Liver (tissue), 9 donors: ENCODE measurements around the gene SDF2. TPM values are rescaled to one million over a fixed set of nuclear protein-coding genes. Genes with fewer than 3 reads are reported as not detected.

Experiments
- DNase-seq: peaks from one replicate; pipeline ENCODE4 v3.0.0-alpha.2; 2017; ENCODE audit warnings: low spot score
- H3K27ac ChIP-seq, 2 donors: one replicate each; pipeline ENCODE4 v1.7.0; 2013; ENCODE audit warnings: inconsistent platforms in 2 of 2, low read length in 2 of 2, control low read depth in 1 of 2, low read depth in 1 of 2, mild to moderate bottlenecking in 1 of 2
- H3K27me3 ChIP-seq, 4 donors: one replicate each; pipeline versions ENCODE4 v1.6.1 to v1.7.0; 2013; ENCODE audit warnings: low read length in 3 of 4, inconsistent platforms in 1 of 4, mild to moderate bottlenecking in 1 of 4, moderate library complexity in 1 of 4; ENCODE audit not compliant: control insufficient read depth in 4 of 4, insufficient read depth in 4 of 4
- H3K36me3 ChIP-seq, 4 donors: one replicate each; pipeline versions ENCODE4 v1.6.1 to v1.7.0; 2013; ENCODE audit warnings: low read length in 3 of 4, mild to moderate bottlenecking in 3 of 4, low read depth in 1 of 4, moderate library complexity in 1 of 4; ENCODE audit not compliant: control insufficient read depth in 4 of 4, insufficient read depth in 3 of 4
- H3K4me1 ChIP-seq, 4 donors: one replicate each; pipeline versions ENCODE4 v1.6.1 to v1.7.0; 2013; ENCODE audit warnings: low read length in 3 of 4, mild to moderate bottlenecking in 3 of 4, moderate library complexity in 1 of 4; ENCODE audit not compliant: control insufficient read depth in 4 of 4, insufficient read depth in 4 of 4
- H3K4me3 ChIP-seq, 3 donors: one replicate each; pipeline versions ENCODE4 v1.6.1 to v1.7.0; 2013; ENCODE audit warnings: low read length in 3 of 3, control low read depth in 1 of 3, low read depth in 1 of 3, mild to moderate bottlenecking in 1 of 3
- H3K9ac ChIP-seq, 2 donors: one replicate each; pipeline ENCODE4 v1.7.0; 2013; ENCODE audit warnings: low read length in 2 of 2, mild to moderate bottlenecking in 2 of 2, moderate library complexity in 2 of 2, control low read depth in 1 of 2, low read depth in 1 of 2
- H3K9me3 ChIP-seq, 4 donors: one replicate each; pipeline versions ENCODE4 v1.6.1 to v1.7.0; 2013; ENCODE audit warnings: low read length in 3 of 4; ENCODE audit not compliant: control insufficient read depth in 4 of 4
- ATF3 ChIP-seq: IDR thresholded peaks from 2 replicates; pipeline ENCODE4 v1.6.1; 2016; ENCODE audit warnings: antibody characterized with exemption
- CTCF ChIP-seq: fragments of 150-350 bp; IDR thresholded peaks from 2 replicates; pipeline ENCODE4 v1.5.1; 2017; ENCODE audit warnings: improper control_type of control experiment, low read depth, low read length; ENCODE audit not compliant: missing input control
- EGR1 ChIP-seq, 2 donors: IDR thresholded peaks; 2 replicates each; pipeline ENCODE4 v1.6.1; 2016 to 2018; ENCODE audit warnings: antibody characterized with exemption in 2 of 2, low read depth in 2 of 2
- FOXA1 ChIP-seq: IDR thresholded peaks from 2 replicates; pipeline ENCODE4 v1.6.1; 2016; ENCODE audit warnings: antibody characterized with exemption
- FOXA2 ChIP-seq: IDR thresholded peaks from 2 replicates; pipeline ENCODE4 v1.6.1; 2016; ENCODE audit warnings: antibody characterized with exemption
- GABPA ChIP-seq, 2 donors: IDR thresholded peaks in 1 of 2; conservative IDR thresholded peaks in 1 of 2; 2 replicates each; pipeline ENCODE4 v1.6.1; 2016; ENCODE audit warnings: antibody characterized with exemption in 2 of 2, mild to moderate bottlenecking in 1 of 2, moderate library complexity in 1 of 2
- HNF4A ChIP-seq, 2 donors: conservative IDR thresholded peaks; 2 replicates each; pipeline ENCODE4 v1.6.1; 2016; ENCODE audit warnings: antibody characterized with exemption in 2 of 2, mild to moderate bottlenecking in 2 of 2
- HNF4G ChIP-seq: IDR thresholded peaks from 2 replicates; pipeline ENCODE4 v1.6.1; 2016; ENCODE audit warnings: antibody characterized with exemption
- JUND ChIP-seq, 2 donors: IDR thresholded peaks; 2 replicates each; pipeline ENCODE4 v1.6.1; 2016; ENCODE audit warnings: antibody characterized with exemption in 2 of 2
- MAX ChIP-seq: IDR thresholded peaks from 2 replicates; pipeline ENCODE4 v1.6.1; 2016; ENCODE audit warnings: antibody characterized with exemption
- NR2F2 ChIP-seq: IDR thresholded peaks from 2 replicates; pipeline ENCODE4 v1.6.1; 2016; ENCODE audit warnings: antibody characterized with exemption
- RAD21 ChIP-seq, 2 donors: IDR thresholded peaks; 2 replicates each; pipeline ENCODE4 v1.6.1; 2016; ENCODE audit warnings: antibody characterized with exemption in 2 of 2, mild to moderate bottlenecking in 2 of 2
- REST ChIP-seq: IDR thresholded peaks from 2 replicates; pipeline ENCODE4 v1.6.1; 2016; ENCODE audit warnings: antibody characterized with exemption, mild to moderate bottlenecking
- RXRA ChIP-seq, 2 donors: IDR thresholded peaks; 2 replicates each; pipeline ENCODE4 v1.6.1; 2017 to 2018; ENCODE audit warnings: antibody characterized with exemption in 2 of 2, mild to moderate bottlenecking in 1 of 2
- SP1 ChIP-seq: IDR thresholded peaks from 2 replicates; pipeline ENCODE4 v1.6.1; 2018; ENCODE audit warnings: antibody characterized with exemption, mild to moderate bottlenecking
- TAF1 ChIP-seq: conservative IDR thresholded peaks from 2 replicates; pipeline ENCODE4 v1.6.1; 2016; ENCODE audit warnings: antibody characterized with exemption, mild to moderate bottlenecking
- YY1 ChIP-seq: IDR thresholded peaks from 2 replicates; pipeline ENCODE4 v1.6.1; 2016; ENCODE audit warnings: antibody characterized with exemption, mild to moderate bottlenecking
- ZBTB33 ChIP-seq: IDR thresholded peaks from 2 replicates; pipeline ENCODE4 v1.6.1; 2016; ENCODE audit warnings: antibody characterized with exemption
- WGBS: extraction: QIAGEN DNeasy Blood & Tissue Kit; methylation state at CpG from one replicate; pipeline ENCODE4 v1.1.7; 2013; 5-methylcytosine and 5-hydroxymethylcytosine counted together
- polyA plus RNA-seq, 2 donors: library from polyadenylated mRNA; stranded (reverse) in 1 of 2; unstranded in 1 of 2; fragments of 200-250 nt in 1 of 2; fragments of >200 nt in 1 of 2; fragmentation: Nextera tagmentation in 1 of 2; extraction: Ambion mirVana in 1 of 2; gene quantifications; one replicate each; pipeline versions ENCODE4 v1.2.1 to v1.2.3, GENCODE V29; 2013 to 2015
- total RNA-seq, 2 donors: library from RNA; depleted of rRNA; stranded (reverse); fragments of >200 nt; gene quantifications; one replicate each; pipeline ENCODE4 v1.2.3, GENCODE V29; 2014
- donor health status: healthy.
- donor health status: healthy.
- donor health status: healthy.
- donor health status: healthy.
- donor health status: healthy.

SDF2 gene
- total and polyA plus RNA-seq, 4 donors = 24.1 to 38.9 (median 28.0) TPM

- DNase-seq = no peak
- Histone ChIP-seq H3K9me3 (no peaks in the 10 kb centered on the region), H3K36me3 (peaks cover 16 to 53% (median 46%) of the 10 kb centered on the region in 4 donors), H3K9ac (no peak overlapping the region), H3K4me1 (peaks cover 2 to 38% (median 30%) of the 10 kb centered on the region in 4 donors), H3K27ac (peak overlapping the region in 1 of 2 donors; percentile 56), H3K27me3 (no peaks in the 10 kb centered on the region), H3K4me3 (no peak overlapping the region)
- TF ChIP-seq FOXA1 (no peak), HNF4A (conservative IDR thresholded peaks at IDR 0.05) (peak; percentile 56 to 65)
- WGBS = 99% methylated on average over 2 of the region's 2 CpGs
Observed at GRCh38 chr17:28641579-28641978, 20.1 kb downstream of the SDF2 start.

- Histone ChIP-seq H3K4me3 (no peak overlapping the region), H3K27me3 (no peaks in the 10 kb centered on the region), H3K27ac (no peak overlapping the region), H3K4me1 (no peaks in the 10 kb centered on the region), H3K9me3 (no peaks in the 10 kb centered on the region), H3K9ac (no peak overlapping the region), H3K36me3 (peaks cover 18 to 94% (median 87%) of the 10 kb centered on the region in 4 donors)
- whole genome bisulfite sequencing = 97% methylated on average over 1 of the region's 1 CpG
- TF ChIP-seq JUND (IDR thresholded peaks at IDR 0.05) = no peak
- TF ChIP-seq RXRA (IDR thresholded peaks at IDR 0.05) = no peak
- no peak for TF ChIP-seq NR2F2
- no peak for TF ChIP-seq FOXA2
- no peak for TF ChIP-seq RAD21 (IDR thresholded peaks at IDR 0.05)
- no peak for TF ChIP-seq EGR1 (IDR thresholded peaks at IDR 0.05; ENCODE audit: low read depth in 2 of 2)
- TF ChIP-seq FOXA1 = no peak
- no peak for TF ChIP-seq GABPA (IDR thresholded peaks at IDR 0.05 in 1 of 2, conservative IDR thresholded peaks at IDR 0.05 in 1 of 2)
- no peak for TF ChIP-seq SP1
- no peak for TF ChIP-seq ATF3
- TF ChIP-seq CTCF = no peak
- TF ChIP-seq REST = no peak
- TF ChIP-seq MAX = no peak
- TF ChIP-seq TAF1 = no peak
- TF ChIP-seq HNF4G = no peak
- no peak for TF ChIP-seq YY1
- TF ChIP-seq ZBTB33 = no peak
- TF ChIP-seq HNF4A (conservative IDR thresholded peaks at IDR 0.05) = no peak
- DNase-seq = no peak
Observed at GRCh38 chr17:28635506-28635905, 26.2 kb downstream of the SDF2 start.
